Left hindlimb (tissue), 1 donor: ENCODE measurements around the gene GAK.

Experiments used
- DNase-seq: peaks from one replicate; pipeline ENCODE4 v3.0.0-alpha.2; 2018

Gene GAK

DNA sequence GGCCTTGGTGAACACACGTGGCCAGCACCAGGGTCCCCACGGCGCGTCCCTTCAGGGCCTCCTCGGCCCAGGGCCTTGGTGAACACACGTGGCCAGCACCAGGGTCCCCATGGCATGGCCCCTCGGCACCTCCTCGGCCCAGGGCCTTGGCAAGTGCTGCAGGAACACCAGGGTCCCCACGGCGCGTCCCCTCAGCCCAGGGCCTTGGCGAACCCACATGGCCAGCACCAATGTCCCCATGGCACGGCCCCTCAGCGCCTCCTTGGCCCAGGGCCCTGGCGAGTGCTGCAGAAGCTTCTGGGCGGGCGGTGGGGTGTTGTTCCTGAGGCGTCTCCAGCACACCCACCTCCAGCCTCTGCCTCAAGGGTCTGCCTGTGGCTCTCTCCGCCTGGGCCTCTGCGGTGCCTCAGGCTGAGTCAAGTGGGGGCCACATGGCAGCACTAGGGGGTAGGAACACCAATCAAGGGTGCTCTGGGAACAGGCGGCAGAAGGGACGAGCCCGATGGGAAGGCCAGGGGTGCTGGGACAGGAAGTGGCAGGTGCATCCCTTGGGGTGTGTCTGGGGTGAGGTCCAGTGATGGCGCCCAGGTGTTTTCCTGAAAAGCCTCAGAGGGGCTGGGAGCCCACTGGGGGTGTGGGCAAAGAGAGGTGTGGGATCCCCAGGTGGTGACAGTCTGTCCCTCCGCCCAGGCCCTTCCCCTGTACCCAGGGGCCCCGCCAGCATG is 64.4 kb downstream of the GAK start:
- no peak for DNase-seq

DNA sequence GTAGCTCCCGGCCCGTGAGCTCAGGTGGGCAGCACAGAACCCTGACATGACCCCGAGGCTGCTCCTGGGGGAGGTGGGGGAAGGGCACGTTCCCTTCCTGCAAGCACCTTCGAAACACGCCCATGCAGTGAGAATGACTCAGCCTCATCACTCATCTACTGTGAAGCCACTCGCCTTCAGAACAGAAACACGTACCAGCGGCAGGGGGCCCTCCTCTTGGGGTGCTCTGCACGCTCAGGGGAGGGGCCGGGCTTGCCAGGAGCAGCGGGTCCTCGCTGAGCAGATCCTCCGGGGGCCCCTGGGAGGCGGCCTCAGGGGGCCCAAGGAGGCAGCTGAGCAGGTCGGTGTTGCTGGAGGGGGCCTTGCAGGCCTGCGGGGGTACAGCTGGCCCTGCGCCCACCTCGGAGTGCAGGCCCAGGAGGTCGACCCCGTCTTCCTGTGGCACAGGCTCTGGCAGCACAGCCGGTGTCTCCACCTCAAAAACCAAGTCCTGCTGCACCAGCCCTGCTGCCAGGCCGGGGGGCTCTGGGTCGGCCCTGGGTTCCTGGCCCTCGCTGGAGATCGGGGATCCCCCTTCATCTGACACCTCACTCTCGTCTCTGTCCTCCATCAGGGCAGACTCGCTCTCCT is 65.2 kb downstream of the GAK start:
- no peak for DNase-seq

DNA sequence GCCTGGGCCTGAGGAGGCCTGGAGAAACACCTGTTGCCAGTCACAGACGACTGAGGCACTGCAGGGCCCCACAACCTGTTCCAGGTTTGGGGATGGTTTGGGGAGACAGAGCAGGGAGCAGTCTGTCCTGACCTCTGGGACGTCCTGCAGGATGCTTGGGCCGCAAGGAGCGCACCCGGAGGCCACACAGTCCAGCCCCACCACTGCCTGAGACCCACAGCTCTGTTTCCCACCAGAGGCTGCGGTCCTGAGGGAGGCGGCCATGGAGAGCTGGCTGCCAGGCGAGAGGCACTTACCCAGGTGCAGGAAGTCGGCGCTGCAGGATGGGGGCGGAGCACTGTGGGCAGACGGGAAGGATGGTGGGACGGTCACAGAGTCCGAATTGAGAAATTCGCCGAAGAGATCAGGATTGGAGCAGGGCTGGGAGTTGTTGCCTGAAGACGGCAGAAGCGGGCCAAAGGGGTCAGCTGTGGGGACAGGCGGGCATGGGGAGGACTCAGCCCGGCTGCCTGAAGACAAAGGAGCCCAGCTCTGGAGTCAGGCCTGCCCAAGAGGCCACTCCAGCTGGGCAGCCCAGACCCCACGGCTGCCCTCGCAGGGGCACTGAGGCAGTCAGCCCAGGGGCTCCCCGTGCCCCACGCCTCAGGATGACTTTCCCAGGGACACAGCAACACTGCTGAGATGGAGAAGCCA is 65.9 kb downstream of the GAK start:
- no peak for DNase-seq

DNA sequence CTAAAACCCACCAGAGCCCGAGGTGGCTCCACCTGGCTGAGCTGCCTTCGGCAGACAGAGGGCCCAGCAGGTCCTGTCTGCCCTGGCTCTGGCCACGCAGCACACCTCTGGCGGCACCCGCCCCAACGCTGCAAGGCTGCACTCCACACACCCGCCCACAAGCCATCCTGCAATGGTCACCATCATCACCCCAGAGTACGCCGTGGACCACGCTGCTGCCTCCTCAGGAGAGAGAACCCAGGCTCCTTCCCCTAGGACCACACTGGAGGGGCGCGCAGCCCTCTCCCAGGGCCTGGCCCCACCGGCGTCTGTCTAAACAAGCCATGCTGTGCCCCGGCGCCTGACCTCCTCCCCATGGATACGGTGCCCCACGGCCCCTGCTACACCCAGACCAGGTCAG is 66.5 kb downstream of the GAK start:
- DNase-seq = no peak

DNA sequence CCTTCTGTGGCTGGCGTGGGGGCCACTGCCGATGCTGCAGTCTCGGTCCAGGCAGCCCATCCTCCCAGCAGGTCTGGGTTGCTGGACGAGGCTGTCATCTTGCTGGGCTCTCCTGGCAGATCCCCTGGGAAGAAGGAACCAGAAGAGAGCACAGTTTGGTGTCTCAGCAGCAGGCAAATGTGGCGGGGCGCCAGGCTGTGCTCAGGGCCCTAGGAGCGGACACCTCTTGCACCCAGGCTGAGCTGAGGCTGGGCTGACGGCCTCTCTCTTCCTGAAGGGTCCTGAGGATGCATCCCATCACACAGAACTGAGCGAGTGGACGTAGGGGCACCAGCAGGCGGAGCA is 67.0 kb downstream of the GAK start:
- DNase-seq = no peak

DNA sequence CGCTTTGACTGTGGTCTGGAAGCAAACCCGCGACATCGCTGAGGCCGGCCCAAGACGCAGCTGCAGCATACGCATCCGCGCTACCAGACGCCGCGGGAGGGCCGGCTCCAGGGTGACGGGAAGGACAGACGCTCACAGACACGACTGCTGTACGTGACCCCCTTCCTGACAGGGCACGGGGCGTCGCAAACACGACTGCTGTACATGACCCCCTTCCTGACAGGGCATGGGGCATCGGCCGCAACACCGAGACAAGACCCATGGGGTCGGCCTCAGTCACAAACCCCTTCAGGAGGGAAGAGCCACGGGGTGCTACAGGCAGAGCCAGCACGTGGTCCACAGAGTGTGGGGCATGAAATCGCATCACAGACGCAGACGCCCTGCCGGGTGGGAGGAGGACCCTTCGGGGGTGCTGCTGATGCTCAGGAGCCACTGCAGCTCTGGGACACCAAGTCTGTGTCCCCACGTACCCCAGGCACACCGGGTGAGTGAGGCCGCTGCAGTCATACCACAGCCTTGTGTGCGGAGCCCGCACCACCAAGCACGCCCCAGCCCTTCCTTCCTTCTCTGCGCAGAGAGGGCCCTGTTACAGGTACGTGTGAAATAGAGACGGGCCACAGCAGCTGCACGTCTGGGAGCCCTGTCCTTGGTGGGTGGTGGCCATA is 67.5 kb downstream of the GAK start:
- no peak for DNase-seq

DNA sequence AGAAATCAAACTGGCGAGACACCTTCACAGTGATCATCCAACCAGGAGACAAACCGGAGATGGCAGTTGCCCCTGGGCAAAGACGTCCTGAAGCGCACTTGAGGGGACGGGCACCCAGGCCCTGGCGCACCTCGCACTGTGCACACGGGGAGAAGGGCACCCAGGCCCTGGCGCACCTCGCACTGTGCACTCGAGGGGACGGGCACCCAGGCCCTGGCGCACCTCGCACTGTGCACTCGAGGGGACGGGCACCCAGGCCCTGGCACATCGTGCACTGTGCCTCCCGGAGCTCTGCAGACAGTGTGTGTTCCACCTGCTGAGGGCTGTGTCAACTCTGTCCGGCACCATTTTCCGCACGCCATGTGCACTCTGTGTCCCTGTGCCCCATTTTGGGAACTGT is 71.6 kb downstream of the GAK start:
- peak; percentile 6 for DNase-seq

DNA sequence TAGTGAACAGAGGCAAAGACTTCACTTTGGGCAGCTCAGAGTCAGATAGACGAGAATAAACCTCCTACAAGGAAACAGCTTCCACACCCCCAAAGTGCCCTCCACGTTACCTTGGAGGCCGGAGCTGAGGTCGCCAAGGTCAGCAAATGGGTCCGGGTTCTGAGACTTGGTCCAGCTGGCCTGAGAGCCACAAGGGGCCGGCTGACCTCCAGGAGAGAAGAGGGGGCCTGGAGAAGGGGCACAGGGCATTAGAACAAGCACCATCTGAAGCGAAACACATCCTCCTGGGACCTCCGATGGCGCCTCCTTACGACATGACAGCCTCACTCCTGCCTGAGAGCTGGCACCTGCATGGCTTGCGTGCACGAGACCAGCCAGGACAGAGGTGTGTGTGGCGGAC is 72.6 kb downstream of the GAK start:
- peak; percentile 16 for DNase-seq

DNA sequence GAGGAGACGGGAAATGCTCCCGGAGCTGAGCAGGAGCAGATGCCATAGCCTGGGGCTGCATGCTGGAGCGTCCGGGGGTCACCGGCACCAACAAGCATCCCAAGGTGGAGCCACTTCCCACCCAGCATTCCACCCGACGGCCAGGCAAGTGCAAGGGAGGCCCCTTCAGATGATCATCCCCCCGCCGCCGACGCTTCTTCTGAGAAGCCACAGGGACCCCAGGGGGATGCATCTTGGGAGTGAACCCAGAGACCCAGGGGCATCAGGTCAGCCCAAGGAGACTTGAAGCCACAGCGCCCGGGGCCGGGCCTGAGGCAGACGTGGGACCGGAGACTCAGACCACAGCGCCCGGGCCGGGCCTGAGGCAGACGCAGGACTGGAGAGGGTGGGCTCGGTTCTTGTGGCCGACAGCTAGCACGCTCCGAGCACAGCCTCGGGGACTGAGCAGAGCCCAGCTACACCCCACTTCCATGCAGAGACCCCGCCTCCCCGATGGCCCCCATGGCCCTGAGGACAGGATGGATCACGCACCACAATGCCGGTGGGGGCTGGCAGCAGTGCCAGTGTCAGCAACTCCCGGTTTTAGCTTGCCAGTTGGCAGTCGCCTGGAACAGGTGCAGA is 73.2 kb downstream of the GAK start:
- peak; percentile 30 for DNase-seq

DNA sequence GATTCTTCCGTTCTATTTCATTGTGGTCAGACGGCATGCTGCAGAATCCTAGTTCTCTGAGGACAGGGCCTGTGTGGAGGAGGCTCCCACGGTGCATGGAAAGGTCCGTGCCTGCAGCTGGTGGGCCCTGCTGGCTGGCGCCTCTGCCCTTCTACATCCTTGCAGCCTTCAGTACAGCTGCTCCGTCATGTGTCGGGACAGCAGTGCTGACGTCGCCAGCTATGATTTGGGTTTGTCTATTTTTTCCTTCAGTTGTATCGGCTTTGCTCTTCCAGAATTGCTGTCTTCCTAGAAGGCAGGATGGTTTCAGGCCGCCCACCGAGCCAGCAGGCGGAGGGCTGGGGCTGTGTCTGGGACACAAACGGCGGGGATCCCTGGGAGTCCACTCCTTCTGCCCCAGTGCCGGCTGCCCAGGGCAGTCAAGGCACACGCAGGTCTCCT is 74.1 kb downstream of the GAK start:
- peak; percentile 9 for DNase-seq

DNA sequence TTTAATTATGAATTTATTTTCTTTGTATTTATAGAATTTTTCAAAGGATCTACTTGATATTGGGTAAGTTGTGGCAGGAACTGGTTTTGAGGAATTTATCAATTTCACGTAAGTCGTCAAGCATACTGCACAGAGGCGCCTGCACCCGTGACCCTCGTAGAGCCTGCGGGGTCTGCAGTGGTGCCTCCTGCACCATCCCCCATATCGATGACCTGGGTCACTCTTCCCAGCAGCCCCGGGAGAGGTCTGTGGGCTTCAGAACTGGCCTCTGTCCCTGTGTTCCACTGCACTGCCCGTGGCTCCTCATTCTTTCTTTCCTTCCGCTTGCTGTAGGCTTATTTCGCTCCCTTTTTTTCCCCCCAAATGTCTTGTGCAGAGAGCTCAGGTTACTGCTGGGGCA is 74.7 kb downstream of the GAK start:
- DNase-seq = peak; percentile 14

DNA sequence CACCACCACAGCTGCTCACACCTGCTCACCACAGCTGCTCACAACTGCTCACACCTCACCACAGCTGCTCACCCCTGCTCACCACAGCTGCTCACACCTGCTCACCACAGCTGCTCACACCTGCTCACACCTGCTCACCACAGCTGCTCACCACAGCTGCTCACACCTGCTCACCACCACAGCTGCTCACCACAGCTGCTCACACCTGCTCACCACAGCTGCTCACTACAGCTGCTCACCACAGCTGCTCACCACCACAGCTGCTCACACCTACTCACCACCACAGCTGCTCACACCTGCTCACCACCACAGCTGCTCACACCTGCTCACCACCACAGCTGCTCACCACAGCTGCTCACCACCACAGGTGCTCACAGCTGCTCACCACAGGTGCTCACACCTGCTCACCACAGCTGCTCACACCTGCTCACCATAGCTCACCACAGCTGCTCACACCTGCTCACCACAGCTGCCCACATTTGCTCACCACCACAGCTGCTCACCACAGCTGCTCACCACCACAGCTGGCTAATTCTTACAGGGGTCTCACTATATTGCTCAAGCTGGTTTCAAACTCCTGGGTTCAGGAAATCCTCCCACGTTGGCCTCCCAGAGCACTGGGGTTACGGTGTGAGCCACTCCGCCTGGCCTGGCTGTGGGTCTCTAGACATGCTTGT is 75.8 kb downstream of the GAK start:
- DNase-seq = peak; percentile 25

DNA sequence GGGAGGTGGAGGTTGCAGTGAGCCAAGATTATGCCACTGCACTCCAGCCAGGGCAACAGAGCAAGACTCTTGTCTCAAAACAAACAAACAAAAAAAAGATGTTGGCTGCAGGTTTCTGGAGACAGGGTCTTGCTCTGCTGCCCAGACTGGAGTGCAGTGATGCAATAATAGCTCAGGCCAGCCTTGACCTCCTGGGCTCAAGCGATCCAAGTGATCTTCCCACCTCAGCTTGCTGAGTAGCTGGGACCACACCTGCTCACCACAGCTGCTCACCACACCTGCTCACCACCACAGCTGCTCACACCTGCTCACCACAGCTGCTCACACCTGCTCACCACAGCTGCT is 76.3 kb downstream of the GAK start:
- DNase-seq = no peak

DNA sequence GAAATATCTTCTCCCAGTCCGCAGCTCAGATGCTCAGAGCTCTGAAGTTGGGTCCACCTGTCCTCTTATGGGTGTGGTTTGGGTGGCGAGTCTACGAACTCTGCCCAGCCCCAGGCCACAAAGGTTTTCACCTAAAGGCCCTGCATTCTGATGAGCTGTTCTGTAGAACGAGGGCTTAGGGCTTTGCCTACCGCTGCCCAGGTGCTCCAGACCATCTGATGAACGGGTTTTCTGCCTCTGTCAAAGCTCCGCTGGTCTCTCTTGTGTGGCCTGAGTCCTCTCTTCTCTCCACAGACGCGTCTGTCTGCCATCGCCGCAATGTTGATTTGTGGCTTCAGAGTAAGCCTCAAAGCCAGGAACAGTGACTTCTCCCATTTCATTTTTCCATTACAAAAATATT is 77.8 kb downstream of the GAK start:
- DNase-seq = no peak

DNA sequence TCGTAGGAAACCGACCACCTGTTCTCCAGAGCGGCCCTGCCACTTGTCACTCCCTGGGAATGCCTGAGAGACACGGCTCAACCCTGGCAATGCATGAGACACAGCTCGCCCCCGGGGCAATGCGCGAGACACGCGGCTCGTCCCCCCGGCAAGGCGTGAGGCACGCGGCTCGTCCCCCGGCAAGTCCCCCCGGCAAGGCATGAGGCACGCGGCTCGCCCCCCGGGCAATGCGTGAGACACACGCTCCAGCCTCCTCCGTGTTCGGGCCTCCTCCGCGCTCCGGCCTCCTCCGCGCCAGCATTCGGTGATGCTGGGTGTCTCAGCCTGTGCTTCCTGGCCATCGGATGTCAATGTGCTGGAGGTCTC is 78.7 kb downstream of the GAK start:
- DNase-seq = peak; percentile 24

DNA sequence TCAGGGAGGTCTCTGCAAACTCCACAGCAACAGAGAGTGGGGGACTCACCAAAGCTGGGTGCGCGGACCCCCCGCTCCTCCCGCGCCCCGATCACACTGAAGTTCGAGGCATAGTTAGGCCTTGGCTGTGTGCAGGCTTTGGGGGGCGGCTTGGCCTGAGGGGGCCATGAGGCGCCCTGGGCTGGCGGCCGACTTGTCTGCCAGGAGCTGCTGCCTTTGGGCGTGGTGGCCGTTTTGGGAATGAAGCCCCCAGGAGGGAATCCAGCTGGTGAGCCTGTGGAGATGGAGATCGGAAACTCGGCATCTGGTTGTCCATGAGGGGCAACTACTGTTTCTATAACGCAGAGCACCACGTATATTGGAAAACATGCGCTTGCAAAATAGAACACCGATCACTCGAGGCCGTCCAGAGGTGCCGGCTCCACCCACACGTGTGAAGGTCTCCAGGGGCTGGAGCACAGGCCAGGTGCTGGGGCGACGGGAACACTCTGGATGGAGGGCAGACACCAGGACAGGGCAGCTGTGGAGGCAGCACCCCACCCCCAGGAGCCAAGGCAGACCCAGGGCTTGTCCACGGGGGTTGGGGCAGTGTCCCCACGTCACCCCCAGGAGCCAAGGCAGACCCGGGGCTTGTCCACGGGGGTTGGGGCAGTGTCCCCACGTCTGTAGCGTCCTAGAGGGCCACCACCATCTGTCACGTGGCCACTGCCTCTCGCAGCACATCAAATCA is 80.2 kb downstream of the GAK start:
- peak; percentile 6 for DNase-seq

DNA sequence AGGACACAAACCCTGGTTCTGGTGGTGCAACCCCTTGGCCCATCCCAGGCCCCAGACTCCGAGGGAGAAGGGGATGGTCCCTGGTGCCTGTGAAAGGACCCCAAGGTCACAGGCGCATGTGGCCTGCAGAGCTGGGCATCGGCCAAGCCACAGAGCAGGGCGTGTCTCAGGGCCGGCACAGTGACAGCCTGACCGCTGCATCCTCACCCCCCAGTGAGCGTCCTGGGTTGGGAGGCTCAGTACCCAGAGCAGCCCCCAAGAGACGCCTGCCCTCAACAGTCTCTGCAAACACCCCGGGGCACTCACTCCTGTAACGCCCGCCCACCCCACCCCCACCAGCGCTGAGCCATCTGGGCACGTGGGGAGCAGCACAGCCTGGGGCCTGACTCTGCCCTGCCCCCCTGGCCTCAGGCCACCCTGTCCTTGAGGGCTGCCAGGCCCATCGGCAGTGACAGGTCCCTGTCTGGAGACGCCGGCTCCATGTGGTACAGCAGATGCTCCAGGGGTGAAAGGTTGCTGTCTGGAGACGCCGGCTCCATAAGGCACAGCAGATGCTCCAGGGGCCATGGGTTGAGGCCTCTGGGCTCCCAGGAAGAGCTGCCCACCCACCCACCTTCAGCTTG is 81.7 kb downstream of the GAK start:
- DNase-seq = peak; percentile 19

DNA sequence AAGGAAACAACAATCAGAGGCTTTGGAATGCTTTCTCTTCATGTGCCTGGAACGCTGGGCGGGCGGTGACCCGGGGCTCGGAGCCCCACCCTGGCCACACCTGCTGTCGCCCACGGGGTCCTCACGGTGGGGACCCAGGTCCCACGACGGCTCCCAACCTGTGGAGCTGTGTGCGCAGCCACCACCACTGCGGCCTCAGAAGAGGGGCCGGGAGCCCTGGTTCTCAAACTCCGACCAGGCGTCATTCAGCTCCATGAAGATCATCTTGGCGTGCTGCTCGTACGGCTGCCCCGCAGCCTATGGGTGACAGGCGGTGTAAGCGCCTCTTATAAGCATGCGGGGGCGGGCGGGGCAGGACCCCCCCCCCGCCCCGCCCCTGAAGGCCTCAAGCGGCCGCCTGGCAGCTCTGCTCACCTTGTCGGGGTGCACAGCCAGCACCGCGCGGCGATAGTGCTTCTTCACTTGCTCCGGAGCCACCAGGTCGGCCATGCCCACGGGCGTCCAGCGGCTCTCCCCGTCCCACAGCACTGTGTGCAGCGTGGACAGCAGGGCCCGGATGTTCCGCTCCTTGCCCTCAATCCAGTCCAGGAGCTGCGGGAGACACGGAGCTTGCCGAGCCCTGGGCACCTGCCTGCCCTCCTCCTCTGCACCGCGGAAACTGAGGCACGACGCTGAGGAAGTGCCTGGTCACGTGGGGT is 82.5 kb downstream of the GAK start:
- DNase-seq = peak; percentile 13

DNA sequence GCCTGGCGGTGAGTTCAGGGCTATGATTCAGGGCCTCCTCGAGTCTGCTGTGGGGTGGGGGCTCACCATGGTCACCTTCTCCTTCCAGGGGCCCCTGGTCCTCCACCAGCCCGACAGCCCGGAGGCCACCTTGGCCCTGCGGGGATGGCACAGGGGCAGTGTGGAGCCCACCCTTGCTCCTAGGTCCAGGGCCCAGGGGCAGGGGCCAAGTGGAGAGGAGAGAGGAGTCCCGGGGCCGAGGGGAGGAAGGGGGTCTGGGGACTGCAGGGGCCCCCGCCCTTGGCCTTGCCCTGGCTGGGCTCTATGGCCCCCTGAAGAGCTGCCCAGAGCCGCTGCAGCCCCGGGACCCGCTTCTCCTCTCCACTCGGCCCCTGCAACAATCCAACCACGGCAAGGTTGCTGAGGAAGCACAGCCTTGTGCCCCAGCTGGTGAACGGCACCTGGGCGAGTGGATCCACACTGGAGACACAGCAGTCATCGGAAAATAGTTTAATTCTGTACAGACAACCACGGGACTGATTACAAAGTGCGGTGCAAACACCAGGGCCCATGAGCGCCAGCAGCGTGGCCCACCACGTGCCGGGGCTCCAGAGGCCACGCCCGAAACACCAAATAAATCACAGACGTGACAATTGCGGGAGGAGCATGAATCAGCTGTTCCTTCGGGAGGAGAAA is 83.2 kb downstream of the GAK start:
- peak; percentile 8 for DNase-seq

DNA sequence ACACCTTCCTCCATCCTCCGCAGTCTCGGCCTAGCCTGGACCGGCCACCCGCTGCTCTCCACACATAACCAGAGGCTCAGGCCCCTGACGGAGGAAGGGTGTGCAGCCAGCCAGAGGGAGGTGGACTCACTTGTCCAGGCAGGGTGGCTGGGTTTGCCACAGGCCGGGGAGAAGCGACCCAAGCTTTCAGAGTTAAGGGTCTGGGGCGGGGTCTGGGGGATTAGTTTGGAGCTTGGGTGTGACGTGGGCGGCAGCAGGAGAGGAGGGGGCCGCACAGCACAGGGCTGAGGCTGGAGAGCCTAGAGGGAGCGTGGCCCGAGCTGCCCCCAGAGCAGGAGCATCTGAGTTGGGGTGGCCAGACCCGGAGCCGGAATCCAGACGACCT is 83.8 kb downstream of the GAK start:
- peak; percentile 13 for DNase-seq
